ENCODE measurements around the gene TBXAS1. TPM values are rescaled to one million over a fixed set of nuclear protein-coding genes. Genes with fewer than 3 reads are reported as not detected.

The TBXAS1 gene
- total RNA-seq, 4 donors from 2014 or later, result 9.0 to 22.2 (median 14.6) TPM

- Histone ChIP-seq H3K4me1 (no peaks in the 10 kb centered on the region), H3K27ac (no peak overlapping the region), H3K27me3 (no peaks in the 10 kb centered on the region), H3K4me3 (no peak overlapping the region), H3K36me3 (no peaks in the 10 kb centered on the region), H3K9me3 (no peaks in the 10 kb centered on the region)
- WGBS, 2 donors (ENCODE audit: low coverage in 1 of 2), result 89 to 100% methylated on average over 3 to 4 of the region's 4 CpGs
- TF ChIP-seq POLR2AphosphoS5 (IDR thresholded peaks at IDR 0.05) (no peak), CTCF (IDR thresholded peaks at IDR 0.05) (no peak), EP300 (IDR thresholded peaks at IDR 0.05; ENCODE audit: low read depth) (no peak), POLR2A (IDR thresholded peaks at IDR 0.05) (no peak)
- DNase-seq, result no peak
- intact Hi-C loops (cut with DNase I; ENCODE audit: low total_unique reads) (no loop called here), in situ Hi-C loops (cut with MboI; ENCODE audit: low pct_ligation_motif_present in 1 of 4, low pct_unique_long_range_greater_than_20kb in 1 of 4, low sequenced_read_pairs in 3 of 4) (no loop called here)
Observed at GRCh38 chr7:139943401-139943800, 114.3 kb downstream of the TBXAS1 start.

GRCh38 chr7:139944248-139944647, 115.2 kb downstream of the TBXAS1 start:
- H3K4me1 ChIP-seq, result no peaks in the 10 kb centered on the region
- 86 to 89% methylated on average over 3 of the region's 3 CpGs for WGBS, 2 donors (ENCODE audit: low coverage in 1 of 2)
- no peak for TF ChIP-seq POLR2A (IDR thresholded peaks at IDR 0.05)
- TF ChIP-seq EP300 (IDR thresholded peaks at IDR 0.05; ENCODE audit: low read depth), result no peak
- no peaks in the 10 kb centered on the region for H3K36me3 ChIP-seq
- H3K4me3 ChIP-seq, result no peak overlapping the region
- no peak for DNase-seq
- no peaks in the 10 kb centered on the region for H3K9me3 ChIP-seq
- in situ Hi-C loops (cut with MboI; ENCODE audit: low pct_ligation_motif_present in 1 of 4, low pct_unique_long_range_greater_than_20kb in 1 of 4, low sequenced_read_pairs in 3 of 4) (no loop called here), intact Hi-C loops (cut with DNase I; ENCODE audit: low total_unique reads) (no loop called here)
- H3K27me3 ChIP-seq, result no peaks in the 10 kb centered on the region
- no peak overlapping the region for H3K27ac ChIP-seq

GRCh38 chr7:139946533-139946932, 117.5 kb downstream of the TBXAS1 start:
- H3K9me3 ChIP-seq, result no peaks in the 10 kb centered on the region

GRCh38 chr7:139947021-139947420, 118.0 kb downstream of the TBXAS1 start:
- Histone ChIP-seq H3K27me3 (no peaks in the 10 kb centered on the region), H3K27ac (no peak overlapping the region), H3K4me3 (no peak overlapping the region), H3K36me3 (no peaks in the 10 kb centered on the region), H3K9me3 (no peaks in the 10 kb centered on the region), H3K4me1 (no peaks in the 10 kb centered on the region)
- TF ChIP-seq POLR2AphosphoS5 (IDR thresholded peaks at IDR 0.05) (no peak), POLR2A (IDR thresholded peaks at IDR 0.05) (no peak), CTCF (IDR thresholded peaks at IDR 0.05) (no peak), EP300 (IDR thresholded peaks at IDR 0.05; ENCODE audit: low read depth) (no peak)
- WGBS, 2 donors (ENCODE audit: low coverage in 1 of 2), result 83 to 97% methylated on average over 3 of the region's 3 CpGs
- no peak for DNase-seq
- intact Hi-C loops (cut with DNase I; ENCODE audit: low total_unique reads) (no loop called here), in situ Hi-C loops (cut with MboI; ENCODE audit: low pct_ligation_motif_present in 1 of 4, low pct_unique_long_range_greater_than_20kb in 1 of 4, low sequenced_read_pairs in 3 of 4) (no loop called here)

More at GRCh38 chr7:139946533-139946932, 117.5 kb downstream of the TBXAS1 start:
- intact Hi-C loops (cut with DNase I; ENCODE audit: low total_unique reads) (no loop called here), in situ Hi-C loops (cut with MboI; ENCODE audit: low pct_ligation_motif_present in 1 of 4, low pct_unique_long_range_greater_than_20kb in 1 of 4, low sequenced_read_pairs in 3 of 4) (no loop called here)
- Histone ChIP-seq H3K27ac (no peak overlapping the region), H3K27me3 (no peaks in the 10 kb centered on the region), H3K4me3 (no peak overlapping the region), H3K4me1 (no peaks in the 10 kb centered on the region), H3K36me3 (no peaks in the 10 kb centered on the region)
- 40 to 44% methylated on average over 2 of the region's 2 CpGs for WGBS, 2 donors (ENCODE audit: low coverage in 1 of 2)
- no peak for DNase-seq
- TF ChIP-seq EP300 (IDR thresholded peaks at IDR 0.05; ENCODE audit: low read depth) (no peak), CTCF (IDR thresholded peaks at IDR 0.05) (no peak), POLR2AphosphoS5 (IDR thresholded peaks at IDR 0.05) (no peak), POLR2A (IDR thresholded peaks at IDR 0.05) (no peak)

- 89% methylated on average over 2 of the region's 2 CpGs; no CpG with 5 or more reads in 1 of the 2 donors for WGBS, 2 donors (ENCODE audit: low coverage in 1 of 2)
- DNase-seq, result no peak
- intact Hi-C loops (cut with DNase I; ENCODE audit: low total_unique reads), result no loop called here
- Histone ChIP-seq H3K27ac (no peak overlapping the region), H3K36me3 (no peaks in the 10 kb centered on the region), H3K9me3 (no peaks in the 10 kb centered on the region), H3K4me1 (no peaks in the 10 kb centered on the region), H3K4me3 (no peak overlapping the region), H3K27me3 (no peaks in the 10 kb centered on the region)
- TF ChIP-seq POLR2AphosphoS5 (IDR thresholded peaks at IDR 0.05), result no peak
- no peak for TF ChIP-seq POLR2A (IDR thresholded peaks at IDR 0.05)
- no peak for TF ChIP-seq EP300 (IDR thresholded peaks at IDR 0.05; ENCODE audit: low read depth)
- no peak for TF ChIP-seq CTCF (IDR thresholded peaks at IDR 0.05)
- in situ Hi-C loops (cut with MboI; ENCODE audit: low pct_ligation_motif_present in 1 of 4, low pct_unique_long_range_greater_than_20kb in 1 of 4, low sequenced_read_pairs in 3 of 4), result no loop called here
Observed at GRCh38 chr7:139948167-139948566, 119.1 kb downstream of the TBXAS1 start.

Measured in transverse colon (tissue), 4 donors.